Measurements from ENCODE around the gene ABCA2.

DNA sequence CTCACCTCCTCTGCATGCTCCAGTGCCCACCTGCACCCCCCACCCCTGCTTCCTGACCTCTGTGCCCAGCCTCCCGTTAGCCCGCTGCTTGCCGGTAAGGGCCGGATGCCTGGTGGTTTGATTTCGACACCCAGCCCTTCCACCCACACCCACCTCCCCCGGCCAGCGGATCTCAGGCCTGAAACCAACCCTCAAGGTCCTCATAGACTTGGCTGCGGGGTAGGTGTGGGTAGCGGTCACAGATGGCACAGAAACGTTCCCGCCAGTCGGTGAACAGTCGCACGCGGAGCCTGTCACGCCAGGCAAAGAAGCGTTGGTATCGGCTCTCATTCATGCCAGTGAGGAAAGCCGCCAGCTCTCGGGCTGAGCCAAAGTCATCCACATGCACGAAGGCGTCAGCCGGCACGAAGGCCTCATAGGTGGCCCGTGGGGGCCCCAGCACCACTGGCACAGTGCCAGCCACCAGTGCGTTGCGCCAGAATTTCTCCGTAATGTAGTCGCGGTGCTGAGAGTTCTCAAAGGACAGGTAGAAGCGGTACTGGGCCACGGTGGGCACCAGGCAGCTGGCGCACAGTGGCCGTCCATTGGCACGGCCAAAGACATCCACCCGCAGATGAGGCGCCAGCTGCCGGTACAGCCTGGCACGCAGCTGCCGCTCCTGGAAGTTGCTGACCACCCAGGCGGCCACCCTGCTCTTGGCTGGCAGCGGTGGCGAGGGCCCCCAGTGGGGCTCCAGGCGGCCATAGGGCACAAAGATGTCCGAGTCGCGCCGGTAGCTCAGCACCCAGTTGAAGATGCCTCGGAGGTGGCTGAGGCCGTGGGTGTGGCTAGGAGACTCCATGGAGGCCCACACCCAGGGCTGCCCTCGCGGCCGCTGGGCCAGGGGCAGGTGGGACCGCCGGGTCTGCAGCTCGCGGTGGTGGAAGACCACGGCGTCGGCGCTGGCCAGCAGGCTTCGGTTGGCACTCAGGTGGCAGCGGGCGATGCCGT is 2.8 kb upstream of the ABCA2 start:
- TF ChIP-seq, protein P1, sequence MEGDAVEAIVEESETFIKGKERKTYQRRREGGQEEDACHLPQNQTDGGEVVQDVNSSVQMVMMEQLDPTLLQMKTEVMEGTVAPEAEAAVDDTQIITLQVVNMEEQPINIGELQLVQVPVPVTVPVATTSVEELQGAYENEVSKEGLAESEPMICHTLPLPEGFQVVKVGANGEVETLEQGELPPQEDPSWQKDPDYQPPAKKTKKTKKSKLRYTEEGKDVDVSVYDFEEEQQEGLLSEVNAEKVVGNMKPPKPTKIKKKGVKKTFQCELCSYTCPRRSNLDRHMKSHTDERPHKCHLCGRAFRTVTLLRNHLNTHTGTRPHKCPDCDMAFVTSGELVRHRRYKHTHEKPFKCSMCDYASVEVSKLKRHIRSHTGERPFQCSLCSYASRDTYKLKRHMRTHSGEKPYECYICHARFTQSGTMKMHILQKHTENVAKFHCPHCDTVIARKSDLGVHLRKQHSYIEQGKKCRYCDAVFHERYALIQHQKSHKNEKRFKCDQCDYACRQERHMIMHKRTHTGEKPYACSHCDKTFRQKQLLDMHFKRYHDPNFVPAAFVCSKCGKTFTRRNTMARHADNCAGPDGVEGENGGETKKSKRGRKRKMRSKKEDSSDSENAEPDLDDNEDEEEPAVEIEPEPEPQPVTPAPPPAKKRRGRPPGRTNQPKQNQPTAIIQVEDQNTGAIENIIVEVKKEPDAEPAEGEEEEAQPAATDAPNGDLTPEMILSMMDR (IDR thresholded peaks at IDR 0.05 in 4 of 5, conservative IDR thresholded peaks at IDR 0.05 in 1 of 5), result no peak
- TF ChIP-seq POLR2A (IDR thresholded peaks at IDR 0.05), result no peak
